OCI-M2 (cell line): ENCODE data around the gene DPM3.

Experiments used
- DNase-seq: peaks from one replicate; lab custom pipeline; 2025; ENCODE audit not compliant: unreplicated experiment; lab: John Stamatoyannopoulos, UW

Gene DPM3

GRCh38 chr1:155103325-155103724 lies 37.0 kb downstream of the DPM3 start:
- no peak for DNase-seq

DNA sequence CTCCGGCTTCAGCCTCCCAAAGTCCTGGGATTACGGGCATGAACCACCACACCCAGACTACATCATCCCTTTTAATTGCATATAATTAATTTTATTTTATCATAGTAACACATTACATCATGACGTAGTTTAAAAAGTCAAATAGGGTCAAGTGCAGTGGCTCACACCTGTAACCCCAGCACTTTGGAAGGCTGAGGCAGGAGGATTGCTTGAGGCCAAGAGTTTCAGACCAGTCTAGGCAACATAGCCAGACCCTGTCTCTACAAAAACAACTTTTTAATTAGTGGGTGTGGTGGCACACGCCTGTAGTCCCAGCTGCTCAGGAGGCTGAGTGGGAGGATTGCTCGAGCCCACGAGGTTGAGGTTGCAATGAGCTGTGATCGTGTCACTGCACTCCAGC lies 41.0 kb downstream of the DPM3 start:
- no peak for DNase-seq

DNA sequence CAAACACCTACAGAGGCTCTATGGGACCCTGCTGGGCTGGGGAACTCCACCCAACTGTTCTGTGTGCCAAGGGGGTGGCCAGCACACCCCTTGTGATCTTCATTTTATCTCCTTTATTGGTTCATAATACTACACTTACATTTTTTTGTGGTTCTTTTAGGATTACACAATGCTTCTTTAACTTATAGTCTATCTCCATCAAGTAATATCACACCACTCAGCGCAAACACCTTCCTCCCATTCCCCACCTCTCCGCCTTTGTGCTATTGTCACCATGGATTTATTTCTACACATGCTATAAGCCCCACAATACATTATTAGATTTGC lies 45.7 kb downstream of the DPM3 start:
- DNase-seq, result no peak

GRCh38 chr1:155093911-155094621 lies 46.3 kb downstream of the DPM3 start:
- no peak for DNase-seq

DNA sequence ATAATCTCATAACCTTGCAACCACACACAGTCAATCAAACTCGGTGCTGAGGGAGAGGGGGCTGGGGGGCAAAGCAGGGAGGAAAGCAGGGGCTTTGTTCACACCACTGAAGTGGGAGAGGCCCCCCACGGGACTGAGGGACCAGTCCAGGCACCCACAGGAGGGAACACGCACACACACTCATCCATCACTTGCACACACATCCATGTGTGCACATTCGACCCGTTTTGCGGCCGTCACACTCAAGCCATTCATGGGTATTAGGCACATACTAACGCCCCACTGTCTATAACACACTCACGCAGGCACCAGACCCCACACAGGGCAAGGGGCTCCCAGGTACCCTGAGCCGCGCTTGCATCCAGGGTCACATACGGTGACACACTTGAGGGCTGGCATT lies 47.7 kb downstream of the DPM3 start:
- DNase-seq, result no peak

DNA sequence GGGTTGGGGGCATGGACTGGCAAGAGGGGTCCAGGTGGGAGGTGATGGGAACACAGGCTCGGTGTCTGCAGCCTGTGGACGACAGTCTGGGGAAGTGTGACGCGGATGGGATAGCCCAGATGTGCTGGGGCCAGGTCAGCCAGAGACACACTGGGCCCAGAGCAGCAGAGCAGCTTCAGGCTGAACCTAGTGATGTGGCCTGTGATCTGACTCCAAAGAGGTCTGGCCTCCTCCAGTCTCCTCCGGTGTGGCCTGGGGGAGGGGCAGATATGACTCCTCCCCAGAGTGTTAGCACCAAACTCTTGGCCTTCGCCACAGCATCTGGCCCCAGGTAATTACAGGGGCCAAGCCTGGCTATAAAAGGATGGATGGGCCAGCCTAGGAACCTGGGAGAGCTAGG lies 48.2 kb downstream of the DPM3 start:
- no peak for DNase-seq

GRCh38 chr1:155091071-155092051 lies 49.0 kb downstream of the DPM3 start:
- DNase-seq, result peak; percentile 22
